ENCODE data around the gene SGSM2.
A peak's percentile ranks its signal among the peaks of the same experiment; 100 is the strongest.

SGSM2 gene

GRCh38 chr17:2398655-2399571 lies 61.6 kb downstream of the SGSM2 start:
- ChIA-PET CTCF (interaction anchor here (0.9 to 1.7 kb wide), 6 partner anchors 14 to 682 kb away, joined by 3 to 9 read pairs (median 4); no protein-coding TSS in a partner anchor), POLR2A (interaction anchor here (0.6 to 1.1 kb wide), 4 partner anchors 9 to 17 kb away, joined by 3 read pairs; no protein-coding TSS in a partner anchor)
- H3K27ac ChIP-seq (ENCODE audit: insufficient read depth in 1 of 2, low read depth in 1 of 2, low read length in 2 of 2, poor library complexity in 1 of 2, severe bottlenecking in 2 of 2), result peak overlapping the region; percentile 88 to 96
- H3K4me3 ChIP-seq (ENCODE audit: control insufficient read depth in 1 of 7, extremely low read depth in 1 of 7, insufficient read depth in 4 of 7, low read depth in 2 of 7, low read length in 6 of 7), result peak overlapping the region; percentile 46 to 98 (median 94)
- WGBS (ENCODE audit: insufficient coverage), result 19% methylated on average over 31 of the region's 55 CpGs
- no peaks in the 10 kb centered on the region for H3K27me3 ChIP-seq (replicated peaks in 2 of 5; ENCODE audit: control insufficient read depth in 4 of 5, insufficient read depth in 5 of 5, low read length in 4 of 5)
- H3K4me1 ChIP-seq (ENCODE audit: control extremely low read depth in 1 of 4, control insufficient read depth in 4 of 4, insufficient read depth in 4 of 4, low read length in 3 of 4), result peaks cover 11 to 73% (median 62%) of the 10 kb centered on the region in 4 experiments
- H3K9me3 ChIP-seq (ENCODE audit: control extremely low read depth in 1 of 5, control insufficient read depth in 4 of 5, insufficient read depth in 2 of 5, low read depth in 1 of 5, low read length in 4 of 5), result no peaks in the 10 kb centered on the region
- peak; percentile 66 to 86 (median 83) for DNase-seq
- peaks cover 0 to 4% (median 0%) of the 10 kb centered on the region in 4 experiments for H3K36me3 ChIP-seq (ENCODE audit: control insufficient read depth in 4 of 4, insufficient read depth in 4 of 4, low read length in 3 of 4)

GRCh38 chr17:2399572-2400473 lies 62.5 kb downstream of the SGSM2 start:
- 0% methylated on average over 59 of the region's 82 CpGs for WGBS (ENCODE audit: insufficient coverage)
- Histone ChIP-seq H3K9me3 (ENCODE audit: control extremely low read depth in 1 of 5, control insufficient read depth in 4 of 5, insufficient read depth in 2 of 5, low read depth in 1 of 5, low read length in 4 of 5) (no peaks in the 10 kb centered on the region), H3K27me3 (replicated peaks in 2 of 5; ENCODE audit: control insufficient read depth in 4 of 5, insufficient read depth in 5 of 5, low read length in 4 of 5) (no peaks in the 10 kb centered on the region), H3K36me3 (ENCODE audit: control insufficient read depth in 4 of 4, insufficient read depth in 4 of 4, low read length in 3 of 4) (no peaks in the 10 kb centered on the region), H3K27ac (ENCODE audit: insufficient read depth in 1 of 2, low read depth in 1 of 2, low read length in 2 of 2, poor library complexity in 1 of 2, severe bottlenecking in 2 of 2) (peak overlapping the region; percentile 88 to 96), H3K4me3 (ENCODE audit: control insufficient read depth in 1 of 7, extremely low read depth in 1 of 7, insufficient read depth in 4 of 7, low read depth in 2 of 7, low read length in 6 of 7) (peak overlapping the region; percentile 72 to 98 (median 94)), H3K4me1 (ENCODE audit: control extremely low read depth in 1 of 4, control insufficient read depth in 4 of 4, insufficient read depth in 4 of 4, low read length in 3 of 4) (peaks cover 11 to 64% (median 55%) of the 10 kb centered on the region in 4 experiments)
- peak; percentile 93 to 97 (median 97) for DNase-seq
- ChIA-PET POLR2A (interaction anchor here (0.6 to 1.1 kb wide), 6 partner anchors 10 to 260 kb away, joined by 3 to 5 read pairs (median 3); partner anchors contain the start of gene PAFAH1B1), CTCF (interaction anchor here (0.9 to 1.7 kb wide), 4 partner anchors 15 to 683 kb away, joined by 3 to 9 read pairs (median 4); no protein-coding TSS in a partner anchor)

GRCh38 chr17:2400474-2400866 lies 63.2 kb downstream of the SGSM2 start:
- Histone ChIP-seq H3K9me3 (ENCODE audit: control extremely low read depth in 1 of 5, control insufficient read depth in 4 of 5, insufficient read depth in 2 of 5, low read depth in 1 of 5, low read length in 4 of 5) (no peaks in the 10 kb centered on the region), H3K27ac (ENCODE audit: insufficient read depth in 1 of 2, low read depth in 1 of 2, low read length in 2 of 2, poor library complexity in 1 of 2, severe bottlenecking in 2 of 2) (peak overlapping the region; percentile 88 to 96), H3K4me1 (ENCODE audit: control extremely low read depth in 1 of 4, control insufficient read depth in 4 of 4, insufficient read depth in 4 of 4, low read length in 3 of 4) (peaks cover 11 to 58% (median 50%) of the 10 kb centered on the region in 4 experiments), H3K36me3 (ENCODE audit: control insufficient read depth in 4 of 4, insufficient read depth in 4 of 4, low read length in 3 of 4) (no peaks in the 10 kb centered on the region), H3K4me3 (ENCODE audit: control insufficient read depth in 1 of 7, extremely low read depth in 1 of 7, insufficient read depth in 4 of 7, low read depth in 2 of 7, low read length in 6 of 7) (peak overlapping the region; percentile 72 to 98 (median 94)), H3K27me3 (replicated peaks in 2 of 5; ENCODE audit: control insufficient read depth in 4 of 5, insufficient read depth in 5 of 5, low read length in 4 of 5) (no peaks in the 10 kb centered on the region)
- 0% methylated on average over 35 of the region's 43 CpGs for WGBS (ENCODE audit: insufficient coverage)
- POLR2A ChIA-PET, result interaction anchor here (0.8 to 2.1 kb wide), 3 partner anchors 8 to 193 kb away, joined by 3 to 21 read pairs (median 3); partner anchors contain the start of gene PAFAH1B1
- DNase-seq, result peak in 2 of 3 donors; percentile 43 to 60
- CTCF ChIA-PET, result interaction anchor here (1.1 to 1.7 kb wide), 3 partner anchors 15 to 18 kb away, joined by 4 to 9 read pairs (median 4); no protein-coding TSS in a partner anchor

GRCh38 chr17:2400877-2401425 lies 63.6 kb downstream of the SGSM2 start, which contains the start of gene MNT:
Gene MNT (minus strand): TSS chr17:2401060. CDS start chr17:2400712, 348 bp downstream.
- peak; percentile 95 to 98 (median 98) for DNase-seq
- Histone ChIP-seq H3K27me3 (replicated peaks in 2 of 5; ENCODE audit: control insufficient read depth in 4 of 5, insufficient read depth in 5 of 5, low read length in 4 of 5) (no peaks in the 10 kb centered on the region), H3K4me3 (ENCODE audit: control insufficient read depth in 1 of 7, extremely low read depth in 1 of 7, insufficient read depth in 4 of 7, low read depth in 2 of 7, low read length in 6 of 7) (peak within 1 kb of the TSS; percentile 72 to 98 (median 94)), H3K9me3 (ENCODE audit: control extremely low read depth in 1 of 5, control insufficient read depth in 4 of 5, insufficient read depth in 2 of 5, low read depth in 1 of 5, low read length in 4 of 5) (no peaks in the 10 kb centered on the region), H3K36me3 (ENCODE audit: control insufficient read depth in 4 of 4, insufficient read depth in 4 of 4, low read length in 3 of 4) (no peaks in the 10 kb centered on the region), H3K27ac (ENCODE audit: insufficient read depth in 1 of 2, low read depth in 1 of 2, low read length in 2 of 2, poor library complexity in 1 of 2, severe bottlenecking in 2 of 2) (peak within 1 kb of the TSS; percentile 92 to 96), H3K4me1 (ENCODE audit: control extremely low read depth in 1 of 4, control insufficient read depth in 4 of 4, insufficient read depth in 4 of 4, low read length in 3 of 4) (peaks cover 11 to 53% (median 45%) of the 10 kb centered on the region in 4 experiments)
- CTCF ChIA-PET, result interaction anchor here (0.9 to 4.7 kb wide), 6 partner anchors 8 to 24 kb away, joined by 3 to 49 read pairs (median 8); no protein-coding TSS in a partner anchor
- WGBS (ENCODE audit: insufficient coverage), result 0% methylated on average over 30 of the region's 51 CpGs
- POLR2A ChIA-PET, result interaction anchor here (0.5 to 2.1 kb wide), 4 partner anchors 8 to 355 kb away, joined by 3 to 21 read pairs (median 3); no protein-coding TSS in a partner anchor

GRCh38 chr17:2401426-2402221 lies 64.3 kb downstream of the SGSM2 start:
- peaks cover 8 to 46% (median 39%) of the 10 kb centered on the region in 4 experiments for H3K4me1 ChIP-seq (ENCODE audit: control extremely low read depth in 1 of 4, control insufficient read depth in 4 of 4, insufficient read depth in 4 of 4, low read length in 3 of 4)
- DNase-seq, result peak; percentile 99 to 100 (median 100)
- ChIA-PET POLR2A (interaction anchor here (0.5 to 2.1 kb wide), 6 partner anchors 9 to 355 kb away, joined by 3 to 21 read pairs (median 3); no protein-coding TSS in a partner anchor), CTCF (interaction anchor here (0.9 to 4.7 kb wide), 5 partner anchors 9 to 25 kb away, joined by 3 to 49 read pairs (median 7); no protein-coding TSS in a partner anchor)
- H3K9me3 ChIP-seq (ENCODE audit: control extremely low read depth in 1 of 5, control insufficient read depth in 4 of 5, insufficient read depth in 2 of 5, low read depth in 1 of 5, low read length in 4 of 5), result no peaks in the 10 kb centered on the region
- peak overlapping the region; percentile 69 to 98 (median 94) for H3K4me3 ChIP-seq (ENCODE audit: control insufficient read depth in 1 of 7, extremely low read depth in 1 of 7, insufficient read depth in 4 of 7, low read depth in 2 of 7, low read length in 6 of 7)
- H3K27ac ChIP-seq (ENCODE audit: insufficient read depth in 1 of 2, low read depth in 1 of 2, low read length in 2 of 2, poor library complexity in 1 of 2, severe bottlenecking in 2 of 2), result peak overlapping the region; percentile 92 to 96
- no peaks in the 10 kb centered on the region for H3K27me3 ChIP-seq (replicated peaks in 2 of 5; ENCODE audit: control insufficient read depth in 4 of 5, insufficient read depth in 5 of 5, low read length in 4 of 5)
- WGBS (ENCODE audit: insufficient coverage), result under 1% methylated on average over 51 of the region's 72 CpGs
- H3K36me3 ChIP-seq (ENCODE audit: control insufficient read depth in 4 of 4, insufficient read depth in 4 of 4, low read length in 3 of 4), result peaks cover 0 to 4% (median 0%) of the 10 kb centered on the region in 4 experiments
